ENCODE data around the gene KAT5. TPM values are rescaled to one million over a fixed set of nuclear protein-coding genes. Genes with fewer than 3 reads are reported as not detected.
"Not testable (repeated sequence)": the region's sequence is repeated elsewhere in the genome, so short reads cannot be mapped to it uniquely, and the experiment has no call there.

Gene KAT5
- 30.0 TPM for total RNA-seq

DNA sequence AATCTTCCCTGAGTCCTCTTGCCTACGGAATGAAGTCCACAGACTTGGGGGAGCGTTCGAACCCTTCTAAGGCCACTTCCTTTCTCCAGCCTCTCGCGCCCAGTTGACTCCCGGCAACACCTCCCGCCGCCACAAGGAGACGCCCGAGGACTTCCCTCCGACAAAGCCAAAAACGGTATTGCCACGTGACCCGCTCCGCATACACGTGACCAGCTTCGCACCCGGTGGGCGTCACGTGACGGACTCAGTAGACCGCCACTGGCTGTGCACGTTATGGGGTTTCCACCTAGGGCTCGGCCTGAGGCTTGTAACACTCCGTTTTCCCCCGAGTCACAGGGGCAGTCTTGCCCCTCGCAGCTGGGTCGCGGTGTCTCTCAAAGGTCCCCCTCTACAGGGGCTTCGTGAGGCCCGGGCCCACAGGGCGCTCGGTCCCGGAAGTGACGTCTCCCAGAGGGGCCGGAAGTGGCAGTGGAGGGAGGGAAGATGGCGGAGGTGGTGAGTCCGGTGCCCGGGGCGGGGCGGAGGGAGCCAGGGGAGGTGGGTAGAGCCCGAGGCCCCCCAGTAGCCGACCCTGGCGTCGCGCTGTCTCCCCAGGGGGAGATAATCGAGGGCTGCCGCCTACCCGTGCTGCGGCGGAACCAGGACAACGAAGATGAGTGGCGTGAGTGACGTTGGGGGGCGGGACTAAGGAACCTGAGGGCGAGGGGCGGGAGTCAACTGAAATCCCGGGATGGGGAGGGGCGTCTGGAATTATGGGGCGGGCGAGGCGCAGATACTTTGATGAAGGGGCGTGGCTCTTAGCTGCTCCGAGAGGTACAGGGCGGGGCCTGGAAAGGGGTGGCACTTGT lies at the start of gene KAT5:
TSS of gene KAT5 (plus strand) at position 468 of the 848 bp plus-strand sequence. CDS start at position 484, 16 bp downstream.
- peak; percentile 97 for DNase-seq

DNA sequence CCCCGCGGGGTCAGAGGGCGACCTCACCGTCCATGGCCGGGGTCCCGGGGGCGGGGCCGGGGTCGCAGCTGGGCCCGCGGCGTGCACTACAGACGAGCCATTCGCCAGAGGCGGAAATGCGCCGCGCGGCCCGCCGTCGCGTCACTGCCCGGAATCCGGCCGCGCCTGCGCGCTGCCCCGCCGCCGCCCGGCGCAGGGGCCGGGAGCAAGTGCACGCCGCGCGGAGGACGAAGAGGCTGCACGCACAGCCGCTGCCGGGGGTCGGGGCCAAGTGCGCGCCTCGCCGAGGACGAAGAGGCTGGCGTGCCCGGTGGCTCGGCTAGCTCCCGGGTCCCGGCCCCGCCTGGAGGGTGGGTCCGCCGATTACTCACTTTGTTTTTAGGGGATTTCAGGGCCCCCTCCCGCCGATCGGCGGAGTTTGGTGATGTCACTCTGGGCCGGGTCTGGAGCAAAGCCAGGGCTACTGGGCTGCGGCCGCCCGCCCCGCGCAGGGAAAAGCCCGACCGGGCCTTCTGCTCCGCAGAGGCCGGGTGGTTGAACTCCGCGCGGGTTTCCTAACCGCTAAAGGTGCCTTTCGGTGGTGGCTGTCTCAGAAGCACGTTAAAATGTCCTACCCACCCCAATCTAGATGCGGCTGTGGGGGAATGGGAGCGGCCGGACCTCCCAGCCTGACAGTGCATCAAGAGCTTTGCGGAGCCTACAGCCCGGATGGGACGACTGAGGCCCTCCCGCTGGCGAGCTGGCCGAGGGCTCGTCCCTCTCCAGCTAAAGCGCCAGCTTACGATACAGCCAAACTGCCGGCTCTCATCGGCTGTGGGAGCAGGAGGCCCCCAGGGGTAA lies 49.0 kb upstream of the KAT5 start, which contains the start of gene RELA:
TSS of gene RELA (minus strand) at position 118 of the 840 bp plus-strand sequence. CDS start at position 34, 84 bp downstream.
- DNase-seq, result peak; percentile 95

DNA sequence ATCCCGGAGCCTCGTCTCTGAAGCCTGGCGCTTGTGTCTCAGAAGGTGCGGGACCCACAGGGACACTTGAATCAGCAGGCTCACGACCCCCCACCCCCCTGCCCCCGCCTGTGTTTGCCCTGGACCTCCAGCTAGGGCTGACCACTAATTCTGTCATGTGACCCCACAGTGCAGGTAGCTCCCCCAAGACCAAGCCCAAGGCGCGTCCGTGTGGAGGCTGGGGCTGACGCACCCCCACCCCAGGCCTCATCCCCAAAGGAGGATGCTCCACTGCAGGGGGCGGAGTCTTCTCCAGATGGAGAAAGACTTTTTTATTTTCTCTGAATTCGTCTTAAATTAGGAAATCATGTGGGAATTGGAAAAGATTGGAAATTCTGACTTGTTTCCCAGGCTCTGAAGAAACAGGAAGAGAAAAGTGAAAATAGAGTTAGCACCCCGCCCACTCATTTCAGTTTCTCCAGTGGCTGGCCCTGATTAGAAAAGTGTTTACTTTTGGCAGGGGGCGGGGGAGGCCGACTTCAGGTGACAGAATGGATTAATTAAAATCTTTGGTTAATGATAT lies 48.3 kb upstream of the KAT5 start:
- DNase-seq, result peak; percentile 91

DNA sequence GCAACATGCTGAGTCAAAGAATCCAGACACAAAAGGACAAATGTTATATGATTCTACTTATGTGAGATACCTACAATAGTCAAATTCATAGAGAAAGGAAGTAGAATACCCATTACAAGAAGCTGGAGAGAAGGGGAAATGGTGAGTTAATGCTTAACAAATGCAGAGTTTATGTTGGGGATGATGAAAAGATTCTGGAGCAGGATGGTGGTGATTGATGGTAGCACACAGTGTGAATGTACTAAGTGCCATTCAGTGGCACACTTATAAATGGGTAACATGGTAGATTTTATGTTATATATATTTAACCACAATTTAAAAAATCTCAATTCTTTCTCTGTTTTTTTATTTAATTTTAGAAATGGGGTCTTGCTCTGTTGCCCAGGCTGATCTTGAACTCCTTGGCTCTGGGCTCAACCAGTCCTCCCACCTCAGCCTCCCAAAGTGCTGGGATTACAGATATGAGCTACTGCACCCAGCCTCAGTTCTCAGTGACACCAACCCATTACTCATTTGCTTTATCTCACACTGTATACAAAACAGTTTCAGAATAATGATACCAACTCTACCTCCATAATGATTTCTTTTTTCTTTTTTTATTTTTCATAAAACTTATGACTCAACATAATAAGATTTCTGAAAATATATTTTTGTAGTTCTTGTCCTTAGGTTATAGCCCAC lies 39.7 kb upstream of the KAT5 start:
- DNase-seq, result no peak

DNA sequence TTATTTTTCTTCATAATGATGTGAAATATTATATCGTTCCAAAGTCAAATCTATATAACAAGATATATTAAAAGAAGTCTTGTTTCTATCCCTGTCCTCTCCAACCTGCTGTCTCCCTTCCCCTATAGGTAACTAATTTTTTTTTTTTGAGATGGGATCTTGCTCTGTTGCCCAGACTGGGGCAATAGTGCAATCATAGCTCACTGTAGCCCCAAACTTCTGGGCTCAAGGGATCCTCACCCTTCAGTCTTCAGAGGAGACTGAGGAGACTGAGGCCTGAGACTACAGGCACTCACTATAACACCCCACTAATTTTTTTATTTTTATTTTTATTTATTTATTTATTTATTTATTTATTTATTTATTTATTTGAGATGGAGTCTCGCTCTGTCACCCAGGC lies 39.1 kb upstream of the KAT5 start:
- DNase-seq, result no peak

GRCh38 chr11:65680192-65680743 lies 31.8 kb upstream of the KAT5 start:
- DNase-seq, result no peak

DNA sequence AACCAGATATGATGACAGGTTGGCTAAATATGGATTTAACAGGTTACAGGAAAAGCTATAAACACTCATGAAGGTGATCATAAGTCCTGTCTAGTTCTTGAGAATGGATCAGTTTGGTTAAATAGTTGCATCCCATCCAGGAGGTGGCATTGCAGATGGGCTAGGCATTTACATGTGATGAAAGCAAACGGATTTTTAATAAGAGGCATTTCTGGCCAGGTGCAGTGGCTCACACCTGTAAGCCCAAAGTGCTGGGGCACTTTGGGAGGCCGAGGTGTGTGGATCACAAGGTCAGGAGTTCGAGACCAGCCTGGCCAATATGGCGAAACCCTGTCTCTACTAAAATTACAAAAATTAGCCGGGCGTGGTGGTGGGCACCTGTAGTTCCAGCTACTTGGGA lies 28.6 kb upstream of the KAT5 start:
- DNase-seq, result not testable (repeated sequence)

- no peak for DNase-seq
Measured at GRCh38 chr11:65685981-65686380, 26.1 kb upstream of the KAT5 start.

GRCh38 chr11:65691847-65692246 lies 20.2 kb upstream of the KAT5 start:
- DNase-seq, result not testable (repeated sequence)

GRCh38 chr11:65692367-65692766 lies 19.7 kb upstream of the KAT5 start:
- no peak for DNase-seq

DNA sequence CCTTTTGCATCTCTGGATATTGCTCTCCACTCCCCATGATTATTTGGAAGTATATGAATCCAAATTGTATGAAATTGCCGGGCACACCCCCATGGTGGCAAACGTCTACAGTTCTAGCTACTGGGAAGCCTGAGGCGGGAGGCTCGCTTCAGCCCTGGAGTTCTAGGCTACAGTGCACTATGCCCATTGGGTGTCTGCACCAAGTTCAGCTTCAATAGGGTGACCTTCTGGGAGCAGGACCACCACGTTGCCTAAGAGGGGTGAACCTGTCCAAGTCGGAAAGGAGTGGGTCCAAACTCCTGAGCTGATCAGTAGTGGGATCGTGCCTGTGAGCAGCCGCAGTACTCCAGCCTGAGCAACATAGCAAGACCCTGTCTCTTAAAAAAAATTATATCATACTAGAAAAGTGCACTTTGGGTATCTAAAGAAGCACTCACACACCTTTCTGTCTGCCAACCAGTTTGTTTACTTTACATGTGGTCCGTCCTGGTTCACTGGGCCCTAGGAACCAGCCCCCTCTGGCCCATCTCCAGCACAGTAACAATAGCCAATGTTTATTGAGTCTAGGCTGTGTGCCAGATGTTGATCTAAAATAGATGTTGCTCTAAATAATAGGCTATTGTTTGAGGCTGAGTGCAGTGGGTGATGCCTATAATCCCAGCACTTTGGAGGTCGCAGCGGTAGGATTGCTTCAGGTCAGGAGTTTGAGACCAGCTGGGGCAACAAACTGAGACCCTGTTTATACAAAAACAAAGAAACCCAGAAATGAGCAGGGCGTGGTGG lies 16.4 kb upstream of the KAT5 start:
- DNase-seq, result no peak

DNA sequence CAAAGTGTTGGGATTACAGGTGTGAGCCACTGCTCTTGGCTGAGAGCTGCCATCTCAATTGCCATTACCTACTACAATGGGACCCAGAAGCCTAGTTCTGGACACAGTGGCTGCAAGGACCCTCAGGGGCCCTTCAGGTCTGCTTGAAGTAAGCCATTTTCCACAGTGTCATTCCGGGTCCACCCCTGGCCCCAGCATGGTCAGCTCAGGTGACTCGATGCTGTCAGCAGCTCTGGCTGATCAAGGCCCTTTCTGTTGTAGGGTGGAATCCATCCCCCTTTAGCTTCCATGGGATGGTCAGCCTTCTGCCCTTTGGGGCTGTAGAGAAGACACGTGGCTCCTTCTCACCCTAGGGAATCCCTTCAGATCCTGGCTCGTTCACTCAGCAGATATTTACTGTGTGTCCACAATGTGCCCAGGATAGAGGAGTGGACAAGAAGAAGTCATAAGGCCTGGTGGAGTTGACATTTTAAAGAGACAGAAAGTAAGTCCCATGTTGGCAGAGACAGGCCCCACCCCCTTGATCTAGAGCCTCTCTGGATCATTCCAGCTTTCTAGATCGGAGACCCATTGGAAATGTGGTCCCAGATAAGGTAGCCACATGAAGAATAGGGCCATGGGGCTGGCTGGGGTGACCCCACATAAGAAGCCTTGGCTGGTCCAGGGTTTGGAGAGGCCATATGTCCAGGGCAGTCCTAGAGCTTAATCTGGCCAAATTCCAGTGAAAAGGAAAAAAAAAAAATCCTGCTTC lies 15.1 kb upstream of the KAT5 start:
- DNase-seq, result no peak

- DNase-seq, result no peak
Measured at GRCh38 chr11:65698205-65698604, 13.8 kb upstream of the KAT5 start.

DNA sequence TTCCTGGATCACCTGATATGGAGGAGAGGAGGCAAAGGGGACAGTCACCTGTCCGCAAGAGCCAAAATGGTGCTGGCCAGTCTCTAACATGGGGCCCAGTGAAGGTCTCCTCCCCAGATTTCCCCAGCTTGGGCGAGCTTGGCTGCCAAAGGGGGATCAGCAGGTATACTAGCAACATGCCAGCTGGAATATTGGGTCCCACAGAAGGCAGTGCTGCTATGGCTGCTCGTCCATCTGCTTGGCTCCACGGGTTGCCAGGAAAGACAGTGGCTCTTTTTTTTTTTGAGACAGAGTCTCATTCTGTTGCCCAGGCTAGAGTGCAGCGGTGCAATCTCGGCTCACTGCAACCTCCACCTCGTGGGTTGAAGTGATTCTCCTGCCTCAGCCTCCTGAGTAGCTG lies 12.7 kb upstream of the KAT5 start:
- no peak for DNase-seq

DNA sequence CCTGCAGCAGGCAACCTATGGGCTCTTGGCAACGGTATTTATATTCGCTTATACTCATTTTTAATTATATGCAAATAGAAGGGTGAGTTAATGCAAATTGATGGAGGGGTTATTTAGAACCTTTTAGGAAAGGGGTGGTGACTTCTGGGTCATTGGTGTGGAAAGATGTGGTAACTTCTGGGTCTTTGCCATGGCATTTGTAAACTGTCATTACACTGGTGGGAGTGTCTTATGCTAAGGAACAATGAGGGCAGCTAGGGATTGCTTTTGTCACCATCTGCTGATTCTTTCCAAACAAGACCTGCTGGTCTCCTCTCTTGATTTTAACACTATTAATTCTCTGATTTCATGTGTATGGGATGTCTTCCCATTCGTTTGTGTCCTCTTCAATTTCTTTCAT lies 11.7 kb upstream of the KAT5 start:
- DNase-seq, result no peak

GRCh38 chr11:65701686-65702085 lies 10.4 kb upstream of the KAT5 start:
- DNase-seq, result no peak

- no peak for DNase-seq
Measured at GRCh38 chr11:65703846-65704245, 8.2 kb upstream of the KAT5 start.

- not testable (repeated sequence) for DNase-seq
Measured at GRCh38 chr11:65706303-65706763, 5.7 kb upstream of the KAT5 start.

DNA sequence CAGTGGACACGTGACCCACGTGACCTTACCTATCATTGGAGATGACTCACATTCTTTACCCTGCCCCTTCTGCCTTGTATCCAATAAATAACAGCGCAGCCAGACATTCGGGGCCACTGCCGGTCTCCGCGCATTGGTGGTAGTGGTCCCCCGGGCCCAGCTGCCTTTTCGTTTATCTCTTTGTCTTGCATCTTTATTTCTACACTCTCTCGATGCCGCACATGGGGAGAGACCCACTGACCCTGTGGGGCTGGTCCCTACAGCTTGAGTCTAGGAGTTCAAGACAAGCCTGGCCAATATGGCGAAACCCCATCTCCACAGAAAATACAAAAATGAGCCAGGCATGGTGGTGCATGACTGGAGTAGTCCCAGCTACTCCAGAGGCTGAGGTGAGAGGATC lies 5.0 kb upstream of the KAT5 start:
- not testable (repeated sequence) for DNase-seq

DNA sequence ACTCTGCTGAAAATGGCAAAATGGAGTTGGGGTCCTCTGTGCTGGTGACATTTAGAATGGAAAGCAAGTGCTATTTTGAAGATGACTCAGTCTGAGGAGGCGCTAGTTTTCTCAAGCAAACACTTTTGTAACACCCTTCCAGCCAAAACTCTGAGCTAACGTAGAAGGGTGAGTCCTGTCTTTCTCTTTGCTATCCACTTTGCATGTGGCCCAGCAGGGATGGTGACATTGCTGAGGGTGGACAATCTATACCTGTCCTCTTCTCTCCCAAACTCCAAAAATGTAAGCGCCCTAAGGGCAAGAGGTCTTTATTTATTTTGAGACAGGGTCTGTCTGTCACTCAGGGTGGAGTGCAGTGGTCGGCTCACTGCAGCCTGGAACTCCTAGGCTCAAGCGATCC lies 3.6 kb upstream of the KAT5 start:
- DNase-seq, result no peak
